GM12873 (cell line): ENCODE data around the gene RRBP1.

Experiments
- TF ChIP-seq, protein P1 (sequence below): IDR thresholded peaks from 2 replicates; pipeline ENCODE4 v1.5.1; 2012; ENCODE audit warnings: low read depth, mild to moderate bottlenecking, moderate library complexity, low read length, control low read depth; ENCODE audit not compliant: insufficient read depth; ENCODE audit errors: missing control alignments

The RRBP1 gene

DNA sequence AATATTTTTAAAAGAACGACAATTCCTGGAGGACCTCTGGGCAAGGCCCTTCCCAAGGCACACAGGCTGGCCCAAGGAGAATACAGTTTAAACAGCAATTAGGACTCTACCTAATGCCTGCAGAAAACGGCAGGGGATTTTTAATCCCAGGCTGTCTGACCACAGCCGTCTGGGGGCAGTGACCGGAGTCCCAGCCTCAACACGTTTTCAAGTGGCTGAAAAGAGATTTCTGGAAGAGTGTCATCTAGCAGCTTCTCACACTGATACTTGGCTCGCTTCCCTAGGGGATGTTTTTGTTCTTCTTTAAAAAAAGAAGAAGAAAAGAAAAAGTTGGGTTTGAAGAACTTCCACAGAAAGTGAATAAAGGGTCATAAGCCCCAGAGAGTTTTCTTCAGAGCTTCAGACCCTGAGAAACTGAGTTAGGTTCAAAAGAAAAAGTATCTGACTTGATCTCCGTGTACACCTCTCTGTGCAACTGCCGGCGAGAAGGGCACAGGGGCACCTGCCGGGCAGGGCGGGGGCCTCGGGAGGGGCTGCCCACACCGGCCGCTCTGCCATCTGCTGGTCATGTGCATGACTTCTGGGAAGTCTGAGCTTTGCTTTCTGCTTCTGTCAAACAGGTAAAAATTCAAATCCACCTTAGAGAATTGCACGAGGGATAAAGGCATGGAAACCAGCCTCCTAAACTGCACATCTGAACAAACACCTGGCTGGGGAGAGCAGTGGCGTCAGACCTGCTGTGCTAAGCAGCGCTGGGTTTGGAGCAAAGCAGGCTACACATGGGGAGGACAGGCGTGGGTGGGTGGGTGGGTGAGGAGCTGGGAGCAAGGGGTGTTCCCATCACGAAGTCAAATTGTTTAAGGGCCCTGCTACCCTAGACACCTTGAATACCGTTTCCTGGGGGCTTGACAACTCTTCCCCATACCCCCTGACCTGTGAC, 33.0 kb downstream of the RRBP1 start:
- TF ChIP-seq, protein P1, sequence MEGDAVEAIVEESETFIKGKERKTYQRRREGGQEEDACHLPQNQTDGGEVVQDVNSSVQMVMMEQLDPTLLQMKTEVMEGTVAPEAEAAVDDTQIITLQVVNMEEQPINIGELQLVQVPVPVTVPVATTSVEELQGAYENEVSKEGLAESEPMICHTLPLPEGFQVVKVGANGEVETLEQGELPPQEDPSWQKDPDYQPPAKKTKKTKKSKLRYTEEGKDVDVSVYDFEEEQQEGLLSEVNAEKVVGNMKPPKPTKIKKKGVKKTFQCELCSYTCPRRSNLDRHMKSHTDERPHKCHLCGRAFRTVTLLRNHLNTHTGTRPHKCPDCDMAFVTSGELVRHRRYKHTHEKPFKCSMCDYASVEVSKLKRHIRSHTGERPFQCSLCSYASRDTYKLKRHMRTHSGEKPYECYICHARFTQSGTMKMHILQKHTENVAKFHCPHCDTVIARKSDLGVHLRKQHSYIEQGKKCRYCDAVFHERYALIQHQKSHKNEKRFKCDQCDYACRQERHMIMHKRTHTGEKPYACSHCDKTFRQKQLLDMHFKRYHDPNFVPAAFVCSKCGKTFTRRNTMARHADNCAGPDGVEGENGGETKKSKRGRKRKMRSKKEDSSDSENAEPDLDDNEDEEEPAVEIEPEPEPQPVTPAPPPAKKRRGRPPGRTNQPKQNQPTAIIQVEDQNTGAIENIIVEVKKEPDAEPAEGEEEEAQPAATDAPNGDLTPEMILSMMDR: peak; percentile 45

DNA sequence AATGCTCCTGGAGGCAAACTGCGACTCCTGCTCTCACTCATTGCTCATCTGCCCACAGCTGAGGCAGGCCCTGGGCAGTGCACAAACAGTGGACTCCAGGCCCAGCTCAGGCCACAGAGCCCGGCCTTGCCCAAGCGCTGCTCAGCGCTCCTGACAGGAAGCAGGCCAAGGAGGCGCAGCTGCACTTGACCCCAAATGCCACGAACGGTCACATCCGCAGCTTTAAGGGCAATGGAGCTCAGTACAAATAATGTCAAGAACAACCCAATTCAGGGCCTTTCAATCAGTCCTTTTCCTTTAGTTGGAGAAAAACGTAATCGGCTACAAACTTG, 33.8 kb downstream of the RRBP1 start:
- TF ChIP-seq, protein P1: no peak

DNA sequence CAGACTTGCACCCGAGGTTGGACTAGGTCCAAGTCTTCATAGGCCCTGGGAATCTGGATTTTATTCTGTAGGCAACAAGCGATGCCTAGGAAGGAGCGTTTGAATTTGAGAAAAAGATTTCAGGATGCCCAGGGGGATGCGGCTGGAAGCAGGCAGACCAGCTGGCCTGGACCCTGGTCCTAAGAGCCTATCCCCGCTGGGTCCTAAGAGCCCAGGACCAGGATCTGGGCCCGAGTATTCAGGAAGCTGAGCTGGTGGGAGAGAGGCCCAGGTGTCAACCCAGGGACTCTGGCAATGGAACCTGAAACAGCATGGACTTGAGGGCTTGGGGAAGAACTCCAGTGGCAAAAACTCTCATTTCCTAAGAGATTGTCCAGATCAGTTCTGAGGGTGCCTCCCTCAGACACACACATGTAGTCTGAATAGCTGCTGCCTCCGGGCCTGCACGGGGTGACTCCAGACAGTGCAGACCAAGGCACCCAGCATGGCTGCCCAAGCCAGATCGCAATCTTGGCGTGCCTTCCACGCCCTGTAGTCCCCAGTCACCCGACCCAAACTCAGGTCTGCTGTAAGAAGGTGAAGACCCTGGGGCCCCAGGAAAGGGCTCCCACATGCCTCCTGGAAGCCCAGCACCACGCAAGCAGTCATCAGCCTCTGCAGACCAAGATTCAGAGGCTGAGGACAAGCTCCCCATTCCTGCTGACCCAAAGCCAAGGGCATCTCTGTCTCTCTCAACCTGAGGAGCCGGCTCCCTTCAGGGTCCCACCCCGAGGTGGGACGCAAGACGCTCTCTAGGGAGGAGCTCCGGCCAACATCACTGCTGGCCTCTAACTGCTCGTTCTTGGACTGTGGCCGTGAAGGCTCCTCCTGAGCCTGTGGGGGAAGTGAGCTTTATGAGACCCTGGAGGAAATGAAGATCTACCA, 34.4 kb downstream of the RRBP1 start:
- TF ChIP-seq, protein P1: no peak

DNA sequence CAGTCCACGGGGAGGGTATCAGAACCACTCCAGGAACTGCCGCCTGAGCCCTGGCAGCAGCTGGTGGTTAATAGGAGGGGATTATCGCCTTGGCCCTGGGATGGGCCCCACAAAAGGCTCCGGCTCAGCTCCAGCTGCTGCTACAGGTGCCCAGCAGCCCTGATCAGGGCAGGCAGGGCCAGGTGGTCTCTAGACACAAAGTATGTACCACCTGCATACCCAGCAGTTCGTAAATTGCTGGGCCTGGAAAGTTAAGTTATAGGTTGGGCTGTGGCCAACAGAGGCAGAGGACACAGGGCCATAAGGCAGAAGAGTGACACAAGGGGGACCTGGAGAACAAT, 35.1 kb downstream of the RRBP1 start:
- TF ChIP-seq, protein P1: no peak

DNA sequence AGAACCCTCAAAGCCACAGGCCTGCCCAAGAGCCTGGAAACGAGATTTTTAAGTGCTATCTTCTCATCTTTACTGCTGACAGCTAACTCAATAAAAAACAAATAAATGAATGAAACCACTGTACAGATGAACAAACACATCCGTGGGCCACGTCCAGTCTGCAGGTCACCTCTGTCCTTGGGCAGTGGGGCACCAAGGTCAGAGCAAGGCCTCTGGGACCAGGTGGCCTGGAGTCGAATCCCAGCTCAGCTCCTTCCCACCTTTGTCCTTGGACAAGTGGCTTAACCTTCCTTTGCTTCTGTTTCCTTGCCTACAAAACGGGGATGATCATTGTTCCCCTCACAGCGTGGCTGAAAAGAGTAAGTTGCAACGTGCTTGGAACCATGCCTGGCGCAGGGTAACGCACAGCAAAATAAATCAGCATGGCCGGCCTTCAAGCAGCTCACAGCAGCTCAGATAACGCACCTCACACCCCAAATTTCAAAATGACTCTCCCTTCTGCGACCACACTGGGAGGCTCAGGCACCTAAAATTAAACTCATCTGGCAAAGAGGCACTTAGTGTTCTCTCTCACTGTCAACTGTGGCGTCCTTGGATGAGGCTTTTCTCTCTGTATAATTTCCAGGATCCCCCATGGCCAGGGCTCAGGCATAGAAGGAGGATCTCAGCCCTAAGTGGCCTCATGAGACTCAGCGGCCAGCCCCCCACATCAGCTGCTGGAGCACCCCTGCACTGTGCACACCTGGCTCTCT, 35.7 kb downstream of the RRBP1 start:
- TF ChIP-seq, protein P1: no peak

DNA sequence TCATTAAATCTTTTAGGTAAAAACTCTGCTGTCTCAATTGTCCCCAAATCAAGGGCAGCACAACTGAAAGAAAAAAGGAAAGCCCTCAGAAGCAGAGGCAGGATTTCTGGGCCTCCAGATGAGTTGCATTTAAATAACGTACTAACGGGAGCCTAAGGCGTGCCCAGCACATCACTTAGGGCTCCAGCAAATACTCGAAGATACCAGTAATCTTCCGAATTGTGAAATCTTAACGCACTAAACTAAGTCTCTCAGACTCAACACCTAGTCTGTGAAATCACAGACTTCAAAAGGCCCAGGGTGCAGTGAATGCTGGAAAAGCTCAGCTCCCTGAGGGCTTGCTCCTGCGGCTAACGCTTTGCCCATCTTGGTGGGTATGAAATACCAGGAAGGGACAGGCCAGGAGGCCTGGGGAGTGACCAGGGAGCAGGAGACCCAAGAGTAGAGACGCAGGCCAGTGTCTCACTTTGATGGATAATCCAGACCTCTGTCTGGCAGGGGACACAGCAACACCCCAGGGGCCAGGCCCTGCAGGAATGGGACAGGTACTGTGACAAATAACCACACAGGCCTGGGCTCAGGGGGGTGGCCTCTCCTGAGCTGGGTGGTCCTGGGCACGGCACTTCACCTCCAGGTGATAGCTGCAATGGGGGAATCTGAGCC, 36.4 kb downstream of the RRBP1 start:
- TF ChIP-seq, protein P1: no peak
